GM23248 (cell line): ENCODE data around the gene PDIA4.

Source experiments
- EZH2 ChIP-seq: fragments of 200-600 bp; sonication (generic); IDR thresholded peaks from 2 replicates; pipeline ENCODE4 v1.6.1; 2018; ENCODE audit warnings: antibody characterized with exemption, mild to moderate bottlenecking; ENCODE audit not compliant: insufficient read depth, poor library complexity, severe bottlenecking
- EZH2phosphoT487 ChIP-seq: fragments of 200-600 bp; sonication (generic); IDR thresholded peaks from 2 replicates; pipeline ENCODE4 v1.6.1; 2018; ENCODE audit warnings: antibody characterized with exemption, moderate library complexity, mild to moderate bottlenecking, low read depth; ENCODE audit not compliant: insufficient read depth

DNA sequence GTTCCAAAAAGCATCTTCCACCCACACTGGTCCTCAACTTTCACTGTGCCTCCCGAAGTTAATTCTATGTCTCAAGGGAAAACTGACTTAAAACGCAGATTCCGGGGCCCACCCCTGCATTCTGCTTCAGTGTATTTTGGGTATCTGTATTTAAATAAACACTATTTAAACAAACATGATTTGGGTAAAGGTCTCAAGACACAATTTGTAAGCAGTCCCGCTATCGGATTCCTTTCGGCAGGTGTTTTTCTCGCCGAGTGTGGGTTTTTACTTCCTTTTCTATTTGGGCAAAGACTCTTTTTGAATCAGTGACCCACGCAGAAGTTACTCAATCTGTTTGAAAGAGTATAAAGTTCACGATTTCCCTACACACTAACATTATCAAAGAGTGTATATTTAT, 1.2 kb downstream of the PDIA4 start:
- TF ChIP-seq EZH2 (no peak), EZH2phosphoT487 (no peak)
